Measurements from ENCODE around the gene SLC37A2. TPM values are rescaled to one million over a fixed set of nuclear protein-coding genes. Genes with fewer than 3 reads are reported as not detected.

The SLC37A2 gene
- total and polyA plus RNA-seq, 2 of the 13 experiments (the other 11 are each of a cell fraction or from before 2014, with no cell fraction given), result 4.6 to 7.1 TPM

DNA sequence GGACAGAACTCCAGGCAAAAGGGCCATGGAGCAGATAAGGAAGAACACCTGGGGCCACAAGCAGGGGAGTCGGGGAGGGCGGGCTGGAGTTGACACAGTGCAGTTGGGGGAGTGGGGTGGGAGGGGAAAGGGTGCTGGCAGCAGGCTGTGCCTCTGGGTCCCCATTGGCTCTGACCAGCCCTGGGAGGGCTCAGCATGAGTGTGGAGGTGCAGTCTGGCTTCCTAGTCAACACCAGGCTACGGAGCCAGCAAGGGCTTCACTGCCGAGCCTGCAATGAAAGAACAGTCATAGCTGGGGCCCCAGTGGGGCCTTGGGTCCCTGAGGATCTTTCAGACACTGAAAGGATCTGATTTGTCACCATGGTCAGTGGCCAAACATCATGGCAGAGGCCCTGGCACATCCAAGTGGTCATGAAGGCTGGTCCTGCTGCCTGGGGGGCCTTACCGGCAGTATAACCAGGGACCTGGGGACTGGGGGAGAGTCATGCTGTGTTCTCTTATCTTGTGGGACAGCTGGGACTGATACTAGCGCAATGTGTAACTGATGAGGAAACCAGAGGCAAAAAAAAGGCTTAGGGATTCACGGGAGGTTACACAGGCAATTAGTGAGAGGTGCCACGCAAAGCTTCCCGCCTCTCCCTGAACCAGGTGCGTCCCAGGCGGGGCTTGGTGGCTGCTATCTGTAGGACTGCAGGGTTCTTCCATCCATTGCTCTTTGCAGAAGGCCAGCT is 11.6 kb downstream of the SLC37A2 start:
- H3K9me3 ChIP-seq (ENCODE audit: low read length), result no peaks in the 10 kb centered on the region
- H3K27ac ChIP-seq (ENCODE audit: extremely low read length, insufficient read depth, low read length), result no peak overlapping the region
- POLR2A ChIA-PET, result no interaction called here
- FAIRE-seq (no peak), DNase-seq (ENCODE audit: low spot score) (no peak), ATAC-seq (peak; percentile 38)
- peak overlapping the region in 1 of 3 experiments; percentile 26; a peak in 1 of 6 replicates for H3K4me3 ChIP-seq (replicated peaks in 1 of 3; ENCODE audit: insufficient read depth in 1 of 3, low read depth in 2 of 3, low read length in 3 of 3)
- peak overlapping the region; percentile 54 for H3K4me2 ChIP-seq (ENCODE audit: low read depth, low read length)
- BruUV-seq (replicated peaks), result no TSS peak
- TF ChIP-seq KLF16 (CRISPR knock-in tag; IDR thresholded peaks at IDR 0.05) (no peak), ZBTB10 (CRISPR knock-in tag; IDR thresholded peaks at IDR 0.05; ENCODE audit: borderline replicate concordance) (no peak), FOXK2 (IDR thresholded peaks at IDR 0.05) (no peak), CTCF (CRISPR knock-in tag; IDR thresholded peaks at IDR 0.05) (peak; percentile 40; the same call in 1 of the 2 replicates), ZFY (CRISPR knock-in tag; IDR thresholded peaks at IDR 0.05) (no peak), ZNF598 (CRISPR knock-in tag; IDR thresholded peaks at IDR 0.05; ENCODE audit: borderline replicate concordance) (no peak)
- 15% methylated on average over 6 of the region's 11 CpGs for WGBS (ENCODE audit: low lambda C conversion rate)
- in situ Hi-C loops (cut with HindIII; ENCODE audit: extremely low pct_ligation_motif_present, low pct_unique_long_range_greater_than_20kb) (no loop called here), intact Hi-C loops (cut with micrococcal nuclease; ENCODE audit: unreplicated experiment) (no loop called here)
- CTCF ChIA-PET (ENCODE audit: low intra/inter-chr PET ratio, low total read pairs), result no interaction called here
- peaks cover 0 to 4% of the 10 kb centered on the region in 2 experiments; a peak in 1 of 5 replicates for H3K27me3 ChIP-seq (ENCODE audit: control insufficient read depth in 1 of 2, insufficient read depth in 2 of 2, low read length in 2 of 2)
- H3K9ac ChIP-seq (ENCODE audit: insufficient read depth, low read depth, low read length), result no peak overlapping the region
- no peak overlapping the region for H2AFZ ChIP-seq (ENCODE audit: low read length)
- peaks cover 64% of the 10 kb centered on the region for H3K4me1 ChIP-seq (ENCODE audit: insufficient read depth, low read length)
- H3K36me3 ChIP-seq (replicated peaks in 1 of 2; ENCODE audit: control insufficient read depth in 1 of 2, insufficient read depth in 2 of 2, low read length in 2 of 2), result no peaks in the 10 kb centered on the region
- no peaks in the 10 kb centered on the region for H4K20me1 ChIP-seq (ENCODE audit: insufficient read depth, low read length)
- H3K79me2 ChIP-seq (ENCODE audit: insufficient read depth, low read length), result no peaks in the 10 kb centered on the region
